ENCODE measurements around the gene MAP3K19. TPM values are rescaled to one million over a fixed set of nuclear protein-coding genes. Genes with fewer than 3 reads are reported as not detected.

MAP3K19 gene
- total RNA-seq, 1 experiment from 2014 or later = not detected

DNA sequence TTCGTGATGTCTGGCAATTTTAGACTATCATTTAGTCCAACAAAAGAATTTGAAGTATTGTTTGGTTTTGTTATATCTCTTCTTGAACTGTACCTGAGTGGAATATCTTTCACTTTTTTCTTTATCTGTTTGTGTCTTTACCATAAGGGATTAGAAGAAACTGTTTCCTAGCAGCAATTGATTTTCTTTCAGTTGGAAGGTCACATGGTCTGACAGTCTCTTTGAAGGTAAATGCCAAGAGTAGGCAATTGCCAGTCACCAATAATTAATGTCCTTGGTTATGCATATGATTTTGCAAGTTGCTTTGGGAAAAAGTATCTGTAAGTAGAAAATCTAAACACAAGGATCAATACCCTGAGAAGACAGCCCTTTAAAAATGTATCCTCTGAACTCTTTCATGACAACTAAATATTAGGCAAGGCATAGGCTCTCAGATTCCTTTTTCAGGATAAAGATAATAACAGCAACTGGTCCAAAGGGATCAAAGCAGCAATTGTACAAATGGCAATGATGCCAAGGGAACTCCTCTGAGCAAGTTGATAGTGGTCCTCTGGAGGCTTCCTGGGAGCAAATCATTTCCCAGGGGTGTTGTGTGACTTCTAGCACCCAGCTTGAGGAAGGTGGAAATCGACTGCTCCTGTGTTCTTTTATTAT lies 17.6 kb downstream of the MAP3K19 start:
- POLR2A ChIA-PET = no interaction called here
- Histone ChIP-seq H3K36me3 (ENCODE audit: control insufficient read depth, insufficient read depth, low read length) (no peaks in the 10 kb centered on the region), H3K4me3 (ENCODE audit: low read depth in 2 of 2, low read length in 2 of 2) (no peak overlapping the region), H3K27me3 (ENCODE audit: control insufficient read depth, insufficient read depth, low read length) (peaks cover 2% of the 10 kb centered on the region; the same call in 1 of the 2 replicates), H3K27ac (ENCODE audit: low read length) (no peak overlapping the region), H3K4me1 (ENCODE audit: control insufficient read depth, insufficient read depth, low read length) (no peaks in the 10 kb centered on the region), H3K9me3 (ENCODE audit: control insufficient read depth, insufficient read depth, low read depth, low read length) (no peaks in the 10 kb centered on the region)
- DNase-seq (ENCODE audit: low read depth, low spot score) (no peak), ATAC-seq (no peak)
- in situ Hi-C loops (cut with HindIII; ENCODE audit: low pct_unique_long_range_greater_than_20kb, low sequenced_read_pairs) (no loop called here), intact Hi-C loops (cut with micrococcal nuclease; ENCODE audit: unreplicated experiment) (no loop called here)
- CTCF ChIA-PET = no interaction called here
- no TSS peak for BruUV-seq (replicated peaks)
- TF ChIP-seq SIN3A (IDR thresholded peaks at IDR 0.05; ENCODE audit: borderline replicate concordance, insufficient read depth, low read depth, low read length) (no peak), POLR2AphosphoS5 (IDR thresholded peaks at IDR 0.05; ENCODE audit: low read depth, low read length) (no peak), TCF7L2 (IDR thresholded peaks at IDR 0.05; ENCODE audit: low read depth, low read length) (no peak), CTCF (IDR thresholded peaks at IDR 0.05) (no peak)
- TF ChIP-seq, protein P1, sequence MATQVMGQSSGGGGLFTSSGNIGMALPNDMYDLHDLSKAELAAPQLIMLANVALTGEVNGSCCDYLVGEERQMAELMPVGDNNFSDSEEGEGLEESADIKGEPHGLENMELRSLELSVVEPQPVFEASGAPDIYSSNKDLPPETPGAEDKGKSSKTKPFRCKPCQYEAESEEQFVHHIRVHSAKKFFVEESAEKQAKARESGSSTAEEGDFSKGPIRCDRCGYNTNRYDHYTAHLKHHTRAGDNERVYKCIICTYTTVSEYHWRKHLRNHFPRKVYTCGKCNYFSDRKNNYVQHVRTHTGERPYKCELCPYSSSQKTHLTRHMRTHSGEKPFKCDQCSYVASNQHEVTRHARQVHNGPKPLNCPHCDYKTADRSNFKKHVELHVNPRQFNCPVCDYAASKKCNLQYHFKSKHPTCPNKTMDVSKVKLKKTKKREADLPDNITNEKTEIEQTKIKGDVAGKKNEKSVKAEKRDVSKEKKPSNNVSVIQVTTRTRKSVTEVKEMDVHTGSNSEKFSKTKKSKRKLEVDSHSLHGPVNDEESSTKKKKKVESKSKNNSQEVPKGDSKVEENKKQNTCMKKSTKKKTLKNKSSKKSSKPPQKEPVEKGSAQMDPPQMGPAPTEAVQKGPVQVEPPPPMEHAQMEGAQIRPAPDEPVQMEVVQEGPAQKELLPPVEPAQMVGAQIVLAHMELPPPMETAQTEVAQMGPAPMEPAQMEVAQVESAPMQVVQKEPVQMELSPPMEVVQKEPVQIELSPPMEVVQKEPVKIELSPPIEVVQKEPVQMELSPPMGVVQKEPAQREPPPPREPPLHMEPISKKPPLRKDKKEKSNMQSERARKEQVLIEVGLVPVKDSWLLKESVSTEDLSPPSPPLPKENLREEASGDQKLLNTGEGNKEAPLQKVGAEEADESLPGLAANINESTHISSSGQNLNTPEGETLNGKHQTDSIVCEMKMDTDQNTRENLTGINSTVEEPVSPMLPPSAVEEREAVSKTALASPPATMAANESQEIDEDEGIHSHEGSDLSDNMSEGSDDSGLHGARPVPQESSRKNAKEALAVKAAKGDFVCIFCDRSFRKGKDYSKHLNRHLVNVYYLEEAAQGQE (IDR thresholded peaks at IDR 0.05; ENCODE audit: insufficient read depth in 1 of 2, low read depth in 2 of 2, low read length in 1 of 2) = no peak

GRCh38 chr2:135023886-135024485 lies 23.3 kb downstream of the MAP3K19 start:
- DNase-seq (ENCODE audit: low read depth, low spot score) (no peak), ATAC-seq (no peak)
- ChIA-PET CTCF (no interaction called here), POLR2A (no interaction called here)
- BruUV-seq (replicated peaks) = no TSS peak
- TF ChIP-seq TCF7L2 (IDR thresholded peaks at IDR 0.05; ENCODE audit: low read depth, low read length) (no peak), POLR2AphosphoS5 (IDR thresholded peaks at IDR 0.05; ENCODE audit: low read depth, low read length) (no peak), CTCF (IDR thresholded peaks at IDR 0.05) (no peak)
- TF ChIP-seq, protein P1 (IDR thresholded peaks at IDR 0.05; ENCODE audit: insufficient read depth in 1 of 2, low read depth in 2 of 2, low read length in 1 of 2) = no peak
- in situ Hi-C loops (cut with HindIII; ENCODE audit: low pct_unique_long_range_greater_than_20kb, low sequenced_read_pairs) = no loop called here
- intact Hi-C loops (cut with micrococcal nuclease; ENCODE audit: unreplicated experiment) = no loop called here
- Histone ChIP-seq H3K4me3 (ENCODE audit: low read depth in 2 of 2, low read length in 2 of 2) (no peak overlapping the region), H3K27ac (ENCODE audit: low read length) (no peak overlapping the region), H3K4me1 (ENCODE audit: control insufficient read depth, insufficient read depth, low read length) (no peaks in the 10 kb centered on the region), H3K36me3 (ENCODE audit: control insufficient read depth, insufficient read depth, low read length) (no peaks in the 10 kb centered on the region), H3K27me3 (ENCODE audit: control insufficient read depth, insufficient read depth, low read length) (no peaks in the 10 kb centered on the region), H3K9me3 (ENCODE audit: control insufficient read depth, insufficient read depth, low read depth, low read length) (no peaks in the 10 kb centered on the region)

All from Panc1 (cell line).